ENCODE results near the gene CPM. TPM values are rescaled to one million over a fixed set of nuclear protein-coding genes. Genes with fewer than 3 reads are reported as not detected.
"Not testable (repeated sequence)": the region's sequence is repeated elsewhere in the genome, so short reads cannot be mapped to it uniquely, and the experiment has no call there.

Gene CPM
- total and polyA plus RNA-seq, 4 donors, result 14.2 to 65.0 (median 24.0) TPM

DNA sequence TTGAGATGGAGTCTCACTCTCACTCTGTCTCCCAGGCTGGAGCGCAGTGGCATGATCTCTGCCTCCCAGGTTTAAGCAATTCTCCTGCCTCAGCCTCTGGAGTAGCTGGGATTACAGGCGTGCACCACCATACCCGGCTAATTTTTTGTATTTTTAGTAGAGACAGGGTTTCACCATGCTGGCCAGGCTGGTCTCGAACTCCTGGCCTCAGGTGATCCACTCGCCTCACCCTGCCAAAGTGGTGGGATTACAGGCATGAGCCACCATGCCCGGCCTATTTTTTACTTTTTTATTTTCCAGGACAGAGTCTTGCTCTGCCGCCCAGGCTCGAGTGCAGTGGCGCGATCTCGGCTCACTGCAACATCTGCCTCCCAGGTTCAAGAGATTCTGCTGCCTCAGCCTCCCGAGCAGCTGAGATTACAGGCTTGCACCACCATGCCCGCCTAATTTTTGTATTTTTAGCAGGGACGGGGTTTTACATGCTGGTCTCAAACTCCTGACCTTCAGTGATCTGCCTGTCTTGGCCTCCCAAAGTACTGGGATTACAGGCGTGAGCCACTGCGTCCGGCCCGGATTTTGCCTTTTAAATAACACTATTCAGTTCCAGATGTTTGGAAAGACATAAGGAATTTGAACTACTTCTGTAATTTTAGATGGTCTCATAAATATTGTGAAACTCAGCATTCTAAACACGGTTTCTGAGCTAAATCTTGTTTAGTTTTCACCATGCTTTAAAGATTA lies 129.9 kb downstream of the CPM start:
- 92% methylated on average over 19 of the region's 19 CpGs for WGBS
- DNase-seq (ENCODE audit: low spot score); H3K27ac ChIP-seq (ENCODE audit: low read depth in 1 of 2, low read length in 2 of 2): not testable (repeated sequence)

DNA sequence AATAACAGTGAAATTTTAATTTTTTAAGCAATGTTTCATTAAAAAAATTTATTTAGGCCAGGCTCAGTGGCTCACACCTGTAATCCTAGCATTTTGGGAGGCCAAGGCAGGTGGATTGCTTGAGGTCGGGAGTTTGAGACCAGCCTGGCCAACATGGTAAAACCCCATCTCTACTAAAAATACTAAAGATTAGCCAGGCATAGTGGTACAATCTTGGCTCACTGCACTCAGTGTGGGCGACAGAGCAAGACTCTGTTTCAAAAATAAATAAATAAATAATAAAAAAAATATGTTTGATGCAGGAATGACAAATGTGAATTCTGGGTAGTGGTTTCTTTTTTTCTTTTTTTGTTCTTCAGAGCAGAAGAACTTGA lies 130.6 kb downstream of the CPM start:
- H3K36me3 ChIP-seq (ENCODE audit: control insufficient read depth in 4 of 4, insufficient read depth in 3 of 4, low read depth in 1 of 4, low read length in 3 of 4); DNase-seq (ENCODE audit: low spot score); H3K27ac ChIP-seq (ENCODE audit: low read depth in 1 of 2, low read length in 2 of 2); H3K4me3 ChIP-seq (ENCODE audit: low read depth in 1 of 3, low read length in 3 of 3); H3K27me3 ChIP-seq (ENCODE audit: control insufficient read depth in 4 of 4, insufficient read depth in 4 of 4, low read length in 3 of 4); H3K9ac ChIP-seq (ENCODE audit: low read depth in 1 of 2, low read length in 2 of 2); H3K9me3 ChIP-seq (ENCODE audit: control insufficient read depth in 4 of 4, low read length in 3 of 4): not testable (repeated sequence)
- WGBS, result 88% methylated on average over 2 of the region's 2 CpGs
- H3K4me1 ChIP-seq (ENCODE audit: control insufficient read depth in 4 of 4, insufficient read depth in 4 of 4, low read length in 3 of 4), result peaks cover 0 to 11% (median 2%) of the 10 kb centered on the region in 4 donors

More for the DNA sequence above, 129.9 kb downstream of the CPM start:
- H3K9ac ChIP-seq (ENCODE audit: low read depth in 1 of 2, low read length in 2 of 2); H3K36me3 ChIP-seq (ENCODE audit: control insufficient read depth in 4 of 4, insufficient read depth in 3 of 4, low read depth in 1 of 4, low read length in 3 of 4); H3K9me3 ChIP-seq (ENCODE audit: control insufficient read depth in 4 of 4, low read length in 3 of 4); H3K27me3 ChIP-seq (ENCODE audit: control insufficient read depth in 4 of 4, insufficient read depth in 4 of 4, low read length in 3 of 4); H3K4me3 ChIP-seq (ENCODE audit: low read depth in 1 of 3, low read length in 3 of 3): not testable (repeated sequence)
- H3K4me1 ChIP-seq (ENCODE audit: control insufficient read depth in 4 of 4, insufficient read depth in 4 of 4, low read length in 3 of 4), result peaks cover 0 to 11% (median 2%) of the 10 kb centered on the region in 4 donors

Small RNA genes lying within 50 kb of the gene (small RNA-seq; reads per million reads assigned to genes)
- not detected for gene AC025423.5
- gene RNU7-4P, result not detected

Other genes with a start within 250 kb of the CPM start
- 10 to 100 TPM; 20.7 to 38.3 TPM for gene NUP107, start 246.2 kb downstream of the CPM start, total RNA-seq
- gene NUP107, start 246.2 kb downstream of the CPM start, polyA plus RNA-seq, result 10 to 100 TPM in 1 of 2 donors, 1 to 10 TPM in 1; 6.3 to 11.7 TPM
- gene SLC35E3, start 187.0 kb downstream of the CPM start, total RNA-seq, result 1 to 10 TPM; 4.2 to 5.1 TPM
- 1 to 10 TPM; 2.1 to 6.0 TPM for gene SLC35E3, start 187.0 kb downstream of the CPM start, polyA plus RNA-seq
- 10 to 100 TPM; 44.4 to 69.4 TPM for gene MDM2, start 125.0 kb downstream of the CPM start, total RNA-seq
- gene MDM2, start 125.0 kb downstream of the CPM start, polyA plus RNA-seq, result 10 to 100 TPM; 10.1 to 29.5 TPM